ENCODE results near the gene SORCS1. TPM values are rescaled to one million over a fixed set of nuclear protein-coding genes. Genes with fewer than 3 reads are reported as not detected.

Gene SORCS1
- total and polyA plus RNA-seq, 2 of the 13 experiments (the other 11 are each of a cell fraction or from before 2014, with no cell fraction given): not detected

DNA sequence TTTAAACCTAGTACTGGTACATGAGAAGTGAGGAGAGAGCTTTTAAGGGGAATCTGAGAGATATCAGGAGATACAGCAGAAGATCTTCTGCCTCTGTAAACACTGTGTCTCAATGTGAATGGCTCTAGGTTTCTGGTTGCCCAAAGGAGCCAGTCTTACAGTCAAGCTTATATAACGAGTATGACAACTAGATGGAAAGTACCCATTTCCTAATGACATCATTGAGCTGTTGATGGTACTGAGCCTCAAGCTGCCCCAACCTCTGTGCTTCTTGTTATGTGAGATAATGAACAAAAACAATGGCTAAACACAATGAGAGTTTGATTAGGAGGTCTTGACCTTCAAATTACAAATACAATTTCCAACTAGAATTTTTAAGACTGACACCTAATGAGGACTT lies 451.5 kb downstream of the SORCS1 start:
- no TSS peak for BruUV-seq (replicated peaks)
- FAIRE-seq (no peak), DNase-seq (ENCODE audit: low spot score) (no peak), ATAC-seq (no peak)
- TF ChIP-seq, protein P1, sequence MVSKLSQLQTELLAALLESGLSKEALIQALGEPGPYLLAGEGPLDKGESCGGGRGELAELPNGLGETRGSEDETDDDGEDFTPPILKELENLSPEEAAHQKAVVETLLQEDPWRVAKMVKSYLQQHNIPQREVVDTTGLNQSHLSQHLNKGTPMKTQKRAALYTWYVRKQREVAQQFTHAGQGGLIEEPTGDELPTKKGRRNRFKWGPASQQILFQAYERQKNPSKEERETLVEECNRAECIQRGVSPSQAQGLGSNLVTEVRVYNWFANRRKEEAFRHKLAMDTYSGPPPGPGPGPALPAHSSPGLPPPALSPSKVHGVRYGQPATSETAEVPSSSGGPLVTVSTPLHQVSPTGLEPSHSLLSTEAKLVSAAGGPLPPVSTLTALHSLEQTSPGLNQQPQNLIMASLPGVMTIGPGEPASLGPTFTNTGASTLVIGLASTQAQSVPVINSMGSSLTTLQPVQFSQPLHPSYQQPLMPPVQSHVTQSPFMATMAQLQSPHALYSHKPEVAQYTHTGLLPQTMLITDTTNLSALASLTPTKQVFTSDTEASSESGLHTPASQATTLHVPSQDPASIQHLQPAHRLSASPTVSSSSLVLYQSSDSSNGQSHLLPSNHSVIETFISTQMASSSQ (IDR thresholded peaks at IDR 0.05; ENCODE audit: low read depth): no peak
- TF ChIP-seq, protein P1 (CRISPR knock-in tag; IDR thresholded peaks at IDR 0.05; ENCODE audit: borderline replicate concordance): no peak
- TF ChIP-seq NFRKB (IDR thresholded peaks at IDR 0.05) (no peak), NR3C1 (CRISPR knock-in tag; IDR thresholded peaks at IDR 0.05) (no peak), ARNT (IDR thresholded peaks at IDR 0.05) (no peak)
- H3K79me2 ChIP-seq (ENCODE audit: insufficient read depth, low read length): no peaks in the 10 kb centered on the region
- H3K9me3 ChIP-seq (ENCODE audit: low read length): no peaks in the 10 kb centered on the region
- H3K27me3 ChIP-seq (ENCODE audit: control insufficient read depth in 1 of 2, insufficient read depth in 2 of 2, low read length in 2 of 2): no peaks in the 10 kb centered on the region
- no peak overlapping the region for H3K4me3 ChIP-seq (replicated peaks in 1 of 3; ENCODE audit: insufficient read depth in 1 of 3, low read depth in 2 of 3, low read length in 3 of 3)
- intact Hi-C loops (cut with micrococcal nuclease; ENCODE audit: unreplicated experiment) (no loop called here), in situ Hi-C loops (cut with HindIII; ENCODE audit: extremely low pct_ligation_motif_present, low pct_unique_long_range_greater_than_20kb) (no loop called here)
- no peaks in the 10 kb centered on the region for H3K36me3 ChIP-seq (replicated peaks in 1 of 2; ENCODE audit: control insufficient read depth in 1 of 2, insufficient read depth in 2 of 2, low read length in 2 of 2)
- ChIA-PET CTCF (ENCODE audit: low intra/inter-chr PET ratio, low total read pairs) (no interaction called here), POLR2A (no interaction called here)
- 0% methylated on average over 1 of the region's 1 CpG for WGBS (ENCODE audit: low lambda C conversion rate)
- no peak overlapping the region for H3K27ac ChIP-seq (ENCODE audit: extremely low read length, insufficient read depth, low read length)
- H3K4me1 ChIP-seq (ENCODE audit: insufficient read depth, low read length): no peaks in the 10 kb centered on the region
- no peak overlapping the region for H3K9ac ChIP-seq (ENCODE audit: insufficient read depth, low read depth, low read length)
- H3K4me2 ChIP-seq (ENCODE audit: low read depth, low read length): no peak overlapping the region
- H2AFZ ChIP-seq (ENCODE audit: low read length): no peak overlapping the region
- no peaks in the 10 kb centered on the region for H4K20me1 ChIP-seq (ENCODE audit: insufficient read depth, low read length)

- no peak overlapping the region for H3K4me3 ChIP-seq (replicated peaks in 1 of 3; ENCODE audit: insufficient read depth in 1 of 3, low read depth in 2 of 3, low read length in 3 of 3)
- no peak overlapping the region for H2AFZ ChIP-seq (ENCODE audit: low read length)
- CTCF ChIA-PET (ENCODE audit: low intra/inter-chr PET ratio, low total read pairs): no interaction called here
- H4K20me1 ChIP-seq (ENCODE audit: insufficient read depth, low read length): no peaks in the 10 kb centered on the region
- POLR2A ChIA-PET: no interaction called here
- no peaks in the 10 kb centered on the region for H3K4me1 ChIP-seq (ENCODE audit: insufficient read depth, low read length)
- in situ Hi-C loops (cut with HindIII; ENCODE audit: extremely low pct_ligation_motif_present, low pct_unique_long_range_greater_than_20kb): no loop called here
- 22% methylated on average over 6 of the region's 6 CpGs for WGBS (ENCODE audit: low lambda C conversion rate)
- intact Hi-C loops (cut with micrococcal nuclease; ENCODE audit: unreplicated experiment): no loop called here
- FAIRE-seq (no peak), ATAC-seq (peak; percentile 81), DNase-seq (ENCODE audit: low spot score) (peak; percentile 23)
- no peaks in the 10 kb centered on the region for H3K79me2 ChIP-seq (ENCODE audit: insufficient read depth, low read length)
- H3K4me2 ChIP-seq (ENCODE audit: low read depth, low read length): no peak overlapping the region
- no TSS peak for BruUV-seq (replicated peaks)
- no peaks in the 10 kb centered on the region for H3K27me3 ChIP-seq (ENCODE audit: control insufficient read depth in 1 of 2, insufficient read depth in 2 of 2, low read length in 2 of 2)
- no peak overlapping the region for H3K27ac ChIP-seq (ENCODE audit: extremely low read length, insufficient read depth, low read length)
- H3K36me3 ChIP-seq (replicated peaks in 1 of 2; ENCODE audit: control insufficient read depth in 1 of 2, insufficient read depth in 2 of 2, low read length in 2 of 2): no peaks in the 10 kb centered on the region
- no peak overlapping the region for H3K9ac ChIP-seq (ENCODE audit: insufficient read depth, low read depth, low read length)
- no peaks in the 10 kb centered on the region for H3K9me3 ChIP-seq (ENCODE audit: low read length)
- TF ChIP-seq ZFP1 (CRISPR knock-in tag; IDR thresholded peaks at IDR 0.05) (no peak), STAG1 (CRISPR knock-in tag; IDR thresholded peaks at IDR 0.05) (peak; percentile 56), ARID2 (CRISPR knock-in tag; IDR thresholded peaks at IDR 0.05; ENCODE audit: borderline replicate concordance) (no peak), MTA1 (CRISPR knock-in tag; IDR thresholded peaks at IDR 0.05; ENCODE audit: borderline replicate concordance) (no peak), ZNF30 (CRISPR knock-in tag; IDR thresholded peaks at IDR 0.05) (no peak)
- TF ChIP-seq, protein P2, sequence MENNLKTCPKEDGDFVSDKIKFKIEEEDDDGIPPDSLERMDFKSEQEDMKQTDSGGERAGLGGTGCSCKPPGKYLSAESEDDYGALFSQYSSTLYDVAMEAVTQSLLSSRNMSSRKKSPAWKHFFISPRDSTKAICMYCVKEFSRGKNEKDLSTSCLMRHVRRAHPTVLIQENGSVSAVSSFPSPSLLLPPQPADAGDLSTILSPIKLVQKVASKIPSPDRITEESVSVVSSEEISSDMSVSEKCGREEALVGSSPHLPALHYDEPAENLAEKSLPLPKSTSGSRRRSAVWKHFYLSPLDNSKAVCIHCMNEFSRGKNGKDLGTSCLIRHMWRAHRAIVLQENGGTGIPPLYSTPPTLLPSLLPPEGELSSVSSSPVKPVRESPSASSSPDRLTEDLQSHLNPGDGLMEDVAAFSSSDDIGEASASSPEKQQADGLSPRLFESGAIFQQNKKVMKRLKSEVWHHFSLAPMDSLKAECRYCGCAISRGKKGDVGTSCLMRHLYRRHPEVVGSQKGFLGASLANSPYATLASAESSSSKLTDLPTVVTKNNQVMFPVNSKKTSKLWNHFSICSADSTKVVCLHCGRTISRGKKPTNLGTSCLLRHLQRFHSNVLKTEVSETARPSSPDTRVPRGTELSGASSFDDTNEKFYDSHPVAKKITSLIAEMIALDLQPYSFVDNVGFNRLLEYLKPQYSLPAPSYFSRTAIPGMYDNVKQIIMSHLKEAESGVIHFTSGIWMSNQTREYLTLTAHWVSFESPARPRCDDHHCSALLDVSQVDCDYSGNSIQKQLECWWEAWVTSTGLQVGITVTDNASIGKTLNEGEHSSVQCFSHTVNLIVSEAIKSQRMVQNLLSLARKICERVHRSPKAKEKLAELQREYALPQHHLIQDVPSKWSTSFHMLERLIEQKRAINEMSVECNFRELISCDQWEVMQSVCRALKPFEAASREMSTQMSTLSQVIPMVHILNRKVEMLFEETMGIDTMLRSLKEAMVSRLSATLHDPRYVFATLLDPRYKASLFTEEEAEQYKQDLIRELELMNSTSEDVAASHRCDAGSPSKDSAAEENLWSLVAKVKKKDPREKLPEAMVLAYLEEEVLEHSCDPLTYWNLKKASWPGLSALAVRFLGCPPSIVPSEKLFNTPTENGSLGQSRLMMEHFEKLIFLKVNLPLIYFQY (CRISPR knock-in tag; IDR thresholded peaks at IDR 0.05; ENCODE audit: borderline replicate concordance): no peak
Measured at GRCh38 chr10:106711313-106711906, 453.1 kb downstream of the SORCS1 start.

Measured in HepG2 (cell line).